GM21737 (cell line): Measurements from ENCODE around the gene ZNF827.

ENCODE experiments used
- ATAC-seq: cut with Tn5 transposase; IDR thresholded peaks from one replicate; pipeline ENCODE4 v1.9.1; 2021; ENCODE audit warnings: mild to moderate bottlenecking, moderate library complexity; ENCODE audit not compliant: unreplicated experiment

The ZNF827 gene, protein sequence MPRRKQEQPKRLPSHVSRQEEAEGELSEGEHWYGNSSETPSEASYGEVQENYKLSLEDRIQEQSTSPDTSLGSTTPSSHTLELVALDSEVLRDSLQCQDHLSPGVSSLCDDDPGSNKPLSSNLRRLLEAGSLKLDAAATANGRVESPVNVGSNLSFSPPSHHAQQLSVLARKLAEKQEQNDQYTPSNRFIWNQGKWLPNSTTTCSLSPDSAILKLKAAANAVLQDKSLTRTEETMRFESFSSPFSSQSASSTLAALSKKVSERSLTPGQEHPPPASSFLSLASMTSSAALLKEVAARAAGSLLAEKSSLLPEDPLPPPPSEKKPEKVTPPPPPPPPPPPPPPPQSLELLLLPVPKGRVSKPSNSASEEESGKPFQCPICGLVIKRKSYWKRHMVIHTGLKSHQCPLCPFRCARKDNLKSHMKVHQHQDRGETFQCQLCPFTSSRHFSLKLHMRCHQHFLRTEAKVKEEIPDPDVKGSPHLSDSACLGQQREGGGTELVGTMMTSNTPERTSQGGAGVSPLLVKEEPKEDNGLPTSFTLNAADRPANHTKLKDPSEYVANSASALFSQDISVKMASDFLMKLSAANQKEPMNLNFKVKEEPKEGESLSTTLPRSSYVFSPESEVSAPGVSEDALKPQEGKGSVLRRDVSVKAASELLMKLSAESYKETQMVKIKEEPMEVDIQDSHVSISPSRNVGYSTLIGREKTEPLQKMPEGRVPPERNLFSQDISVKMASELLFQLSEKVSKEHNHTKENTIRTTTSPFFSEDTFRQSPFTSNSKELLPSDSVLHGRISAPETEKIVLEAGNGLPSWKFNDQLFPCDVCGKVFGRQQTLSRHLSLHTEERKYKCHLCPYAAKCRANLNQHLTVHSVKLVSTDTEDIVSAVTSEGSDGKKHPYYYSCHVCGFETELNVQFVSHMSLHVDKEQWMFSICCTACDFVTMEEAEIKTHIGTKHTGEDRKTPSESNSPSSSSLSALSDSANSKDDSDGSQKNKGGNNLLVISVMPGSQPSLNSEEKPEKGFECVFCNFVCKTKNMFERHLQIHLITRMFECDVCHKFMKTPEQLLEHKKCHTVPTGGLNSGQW

GRCh38 chr4:145938618-145939440 lies at the start of gene ZNF827:
TSS of gene ZNF827 (minus strand) at chr4:145938823. CDS start at chr4:145938407, 416 bp downstream.
- ATAC-seq, result peak; percentile 22

GRCh38 chr4:145984563-145984962 lies 45.9 kb upstream of the ZNF827 start:
- ATAC-seq, result no peak

GRCh38 chr4:145982791-145983190 lies 44.2 kb upstream of the ZNF827 start:
- no peak for ATAC-seq

- ATAC-seq, result no peak
Observed at GRCh38 chr4:145979160-145979559, 40.5 kb upstream of the ZNF827 start.

DNA sequence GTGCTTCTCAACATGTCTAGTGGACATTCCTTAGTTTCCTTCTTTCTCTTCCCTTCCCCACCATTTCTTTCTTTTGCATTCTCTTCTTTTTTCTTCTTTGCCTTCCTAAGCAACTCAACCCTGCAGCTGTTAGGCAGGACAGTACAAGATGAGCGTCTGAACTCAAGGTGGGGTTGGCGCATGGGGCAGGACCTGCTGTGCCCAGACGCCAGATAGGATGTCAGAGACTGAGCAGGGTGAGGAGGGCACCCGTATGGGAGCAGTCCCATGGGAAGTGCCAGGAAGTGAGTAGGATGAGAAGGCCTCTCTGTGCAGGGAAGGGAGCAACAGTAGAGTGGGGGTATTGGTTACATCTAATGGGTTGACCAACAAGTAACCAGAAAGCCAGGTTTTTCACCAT lies 38.1 kb upstream of the ZNF827 start:
- no peak for ATAC-seq

DNA sequence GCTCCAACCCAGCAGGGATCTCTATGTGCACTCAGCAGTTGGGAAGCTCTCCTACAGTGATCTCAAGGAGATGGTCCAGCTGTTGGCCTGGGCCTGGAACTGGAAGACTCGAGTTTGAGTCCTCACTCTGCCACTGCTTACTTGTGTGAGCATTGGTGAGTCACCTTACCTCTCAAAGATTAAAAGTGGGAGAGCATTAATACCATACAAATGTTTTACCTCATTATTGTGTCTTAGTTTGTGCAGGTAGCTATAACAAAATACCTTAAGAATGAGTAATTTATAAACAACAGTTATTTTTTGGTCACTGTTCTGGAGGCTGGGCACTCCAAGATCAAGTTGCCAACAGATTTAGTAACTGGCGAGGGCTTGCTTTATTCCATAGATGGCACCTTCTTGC lies 21.4 kb upstream of the ZNF827 start:
- no peak for ATAC-seq

DNA sequence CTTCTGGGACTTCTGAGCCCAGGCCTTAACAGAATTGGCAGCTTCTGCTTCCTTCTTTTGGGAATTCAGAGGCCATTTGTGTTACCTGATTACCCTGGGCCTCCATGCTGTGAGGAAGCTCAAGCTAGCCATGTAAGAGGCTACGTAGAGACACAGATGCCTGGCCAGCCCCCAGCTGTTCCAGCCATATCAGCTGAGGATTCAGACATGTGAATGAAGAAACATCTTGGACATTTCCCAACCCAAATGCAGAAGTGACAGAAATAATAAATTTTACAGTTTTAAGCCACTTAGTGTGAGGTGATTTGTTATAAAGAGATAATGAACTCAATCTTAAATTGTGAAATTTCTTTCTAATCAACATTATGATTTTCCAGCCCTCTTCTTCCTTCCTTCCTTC lies 18.7 kb upstream of the ZNF827 start:
- ATAC-seq, result no peak

DNA sequence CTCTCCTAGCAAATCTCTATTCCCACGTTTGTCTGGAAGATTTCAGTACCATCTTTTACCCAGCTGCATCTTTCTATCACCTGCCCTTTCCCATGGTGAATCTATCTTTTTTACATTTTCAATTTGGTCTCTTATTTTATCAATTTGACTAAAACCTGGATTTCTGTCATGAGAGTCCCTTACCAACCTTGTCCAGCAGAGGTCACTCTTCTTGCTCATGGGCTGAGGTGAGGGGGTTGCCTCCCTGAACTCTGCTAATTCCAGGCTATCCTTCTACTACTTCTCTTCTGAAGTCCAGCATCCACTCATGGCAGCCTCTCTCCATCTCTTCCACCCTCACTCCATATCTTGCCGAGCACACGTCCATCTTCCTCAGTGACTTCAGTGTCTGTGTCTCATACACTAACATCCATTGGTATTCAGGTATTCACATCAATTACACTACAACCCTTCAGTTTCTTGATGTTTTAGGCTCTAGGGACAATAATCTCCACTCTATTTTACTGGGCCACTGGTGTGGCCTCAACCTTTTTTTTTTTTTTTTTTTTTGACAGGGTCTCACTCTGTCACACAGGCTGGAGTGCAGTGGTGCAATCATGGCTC lies 17.8 kb upstream of the ZNF827 start:
- no peak for ATAC-seq

DNA sequence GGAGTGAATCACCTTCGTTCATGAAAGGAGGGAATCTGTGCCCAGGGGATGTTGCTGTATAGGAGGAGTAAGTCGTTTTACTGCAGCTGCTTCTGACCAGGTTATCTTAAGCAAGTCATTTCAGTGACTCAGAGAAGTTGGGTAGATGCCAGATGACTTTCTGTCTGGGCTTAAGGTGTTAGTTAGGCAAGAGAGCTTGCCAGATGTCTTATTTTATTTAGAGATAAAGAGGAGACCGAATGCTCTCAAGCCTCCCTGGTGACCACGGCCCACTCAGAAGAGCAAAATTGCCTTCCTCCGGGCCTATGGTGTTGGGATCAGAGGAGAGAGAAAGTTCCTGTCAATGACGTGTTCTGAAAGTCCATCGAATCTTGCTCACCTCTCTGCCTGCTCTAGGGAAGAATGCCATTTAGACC lies 16.3 kb upstream of the ZNF827 start:
- no peak for ATAC-seq

DNA sequence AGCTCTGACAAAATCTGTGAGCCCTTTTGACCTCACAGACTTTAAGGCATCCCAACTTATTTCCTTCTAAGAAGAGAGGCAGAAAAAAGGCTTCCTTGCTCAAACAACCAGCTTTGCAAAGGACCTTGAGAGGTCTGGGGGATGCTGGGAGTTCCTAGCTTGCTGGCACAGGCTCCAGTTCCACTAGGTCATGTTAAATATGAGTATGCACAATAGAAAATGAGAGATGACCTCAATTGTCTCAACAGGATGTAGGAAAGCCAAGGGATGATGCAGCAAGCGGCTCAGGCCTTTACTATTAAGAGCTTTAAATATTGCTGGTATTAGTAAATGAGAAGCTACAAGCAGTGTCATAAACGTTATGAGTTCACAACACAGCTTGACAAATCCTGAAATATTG lies 13.3 kb upstream of the ZNF827 start:
- ATAC-seq, result no peak

- ATAC-seq, result no peak
Observed at GRCh38 chr4:145945431-145946155, 7.0 kb upstream of the ZNF827 start.

DNA sequence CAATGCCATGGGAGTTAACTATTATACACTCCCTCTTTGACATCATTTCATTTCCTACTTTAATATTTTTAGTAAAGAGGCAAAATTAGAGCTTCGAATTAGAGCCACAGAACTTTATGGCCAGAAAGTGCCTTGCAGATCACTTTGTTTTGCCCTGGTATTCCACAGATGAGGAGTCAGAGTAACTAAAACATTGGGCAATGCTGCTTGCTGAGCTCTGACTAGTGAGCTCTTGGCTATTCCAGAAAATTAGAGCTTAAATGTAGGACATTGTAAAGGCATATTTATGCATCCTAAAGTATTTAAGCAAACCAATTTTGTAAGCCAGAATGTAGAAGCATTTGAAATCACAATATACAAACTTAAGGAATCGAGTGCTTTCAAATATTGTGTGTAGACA lies 6.3 kb upstream of the ZNF827 start:
- no peak for ATAC-seq

GRCh38 chr4:145939856-145940255 lies 1.2 kb upstream of the ZNF827 start:
- no peak for ATAC-seq

DNA sequence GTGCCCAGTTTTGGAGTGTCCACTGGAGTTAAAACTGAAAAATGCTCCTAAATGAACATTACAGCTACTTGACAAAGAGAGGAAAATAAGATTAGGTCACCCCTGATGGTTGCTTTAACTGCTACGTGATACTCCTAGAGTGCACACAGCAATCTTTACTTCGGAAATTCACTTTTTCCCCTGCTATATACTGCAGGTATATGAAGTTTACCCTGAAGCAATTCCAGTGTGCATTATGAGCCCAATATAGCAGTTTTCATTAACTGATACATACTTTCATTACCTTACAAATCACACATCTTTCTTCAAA lies 773 bp upstream of the ZNF827 start:
- ATAC-seq, result no peak

- no peak for ATAC-seq
Observed at GRCh38 chr4:145937971-145938611, 532 bp downstream of the ZNF827 start.

- ATAC-seq, result peak; percentile 18
Observed at GRCh38 chr4:145936997-145937901, 1.4 kb downstream of the ZNF827 start.

DNA sequence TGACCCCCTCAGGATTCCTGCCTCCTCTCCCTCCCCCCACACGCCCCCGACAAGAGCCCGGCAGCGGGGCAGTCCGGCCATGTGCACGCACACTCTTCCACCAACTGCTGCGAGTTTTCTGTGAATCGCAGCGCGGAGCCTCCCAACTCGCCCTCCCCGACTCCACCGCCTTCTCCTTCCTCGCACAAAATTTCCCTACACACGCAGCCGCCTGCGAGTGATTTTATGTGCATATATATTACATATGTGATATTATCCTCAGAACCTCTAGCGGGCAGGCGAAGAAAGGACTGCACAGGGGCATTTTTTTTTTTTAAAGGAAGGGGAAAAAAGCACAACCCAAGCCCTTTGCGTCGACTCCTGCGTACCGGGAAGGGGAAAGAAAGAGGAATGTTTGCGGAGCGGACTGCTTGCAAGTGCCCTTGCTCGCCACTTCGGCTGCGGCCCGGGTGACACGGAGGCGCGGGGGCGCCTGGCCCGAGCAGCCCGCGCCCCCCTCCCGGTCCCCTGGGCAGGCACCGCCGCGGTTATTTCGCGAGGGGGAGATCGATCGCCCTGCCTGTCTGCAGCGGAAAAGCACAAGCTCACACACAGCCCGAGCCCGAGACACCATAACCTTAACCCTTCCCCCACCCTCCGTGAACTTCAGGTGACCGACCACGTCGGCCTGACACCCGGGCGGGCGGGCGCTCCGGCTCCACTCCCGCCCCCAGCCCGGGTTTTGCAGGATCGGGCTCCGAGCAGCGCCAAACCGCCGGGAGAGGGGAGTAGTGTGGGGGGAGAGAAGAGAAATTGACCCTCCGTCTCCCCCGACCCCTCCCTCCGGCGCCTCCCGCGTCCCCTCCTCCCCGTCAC lies 2.3 kb downstream of the ZNF827 start:
- ATAC-seq, result peak; percentile 50
